ENCODE measurements around the gene SMURF2.

SMURF2 gene

GRCh38 chr17:64505340-64506200 is 156.5 kb downstream of the SMURF2 start (continued):
- TF ChIP-seq CSDC2 (CRISPR knock-in tag; IDR thresholded peaks at IDR 0.05) (peak; percentile 89), ZNF565 (CRISPR knock-in tag; conservative IDR thresholded peaks at IDR 0.05; ENCODE audit: low read depth) (0 out of 2 replicates have a peak, but pooled peaks have one; percentile 77), ARNTL (CRISPR knock-in tag; IDR thresholded peaks at IDR 0.05; ENCODE audit: borderline replicate concordance, low read depth) (no peak), CSRNP3 (CRISPR knock-in tag; IDR thresholded peaks at IDR 0.05) (peak; percentile 80)

- no peak for TF ChIP-seq BACH2 (CRISPR knock-in tag; IDR thresholded peaks at IDR 0.05; ENCODE audit: borderline replicate concordance)
- TF ChIP-seq TSHZ2 (CRISPR knock-in tag; IDR thresholded peaks at IDR 0.05) = no peak
- TF ChIP-seq ZNF8 (CRISPR knock-in tag; IDR thresholded peaks at IDR 0.05) = no peak
- TF ChIP-seq OSR1 (CRISPR knock-in tag; IDR thresholded peaks at IDR 0.05) = no peak
- TF ChIP-seq ZNF70 (CRISPR knock-in tag; IDR thresholded peaks at IDR 0.05) = no peak
- no peak for TF ChIP-seq PPARA (CRISPR knock-in tag; IDR thresholded peaks at IDR 0.05; ENCODE audit: borderline replicate concordance)
- TF ChIP-seq PATZ1 (CRISPR knock-in tag; IDR thresholded peaks at IDR 0.05; ENCODE audit: borderline replicate concordance) = no peak
- TF ChIP-seq ISL1 (CRISPR knock-in tag; IDR thresholded peaks at IDR 0.05) = no peak
- no peak for TF ChIP-seq ARNTL (CRISPR knock-in tag; IDR thresholded peaks at IDR 0.05; ENCODE audit: borderline replicate concordance, low read depth)
- no peak for TF ChIP-seq POU6F1 (CRISPR knock-in tag; IDR thresholded peaks at IDR 0.05; ENCODE audit: borderline replicate concordance, low read depth)
- TF ChIP-seq CSRNP3 (CRISPR knock-in tag; IDR thresholded peaks at IDR 0.05) = no peak
- no peak for TF ChIP-seq ZC3H10 (CRISPR knock-in tag; IDR thresholded peaks at IDR 0.05)
- no peak for TF ChIP-seq TOX (CRISPR knock-in tag; IDR thresholded peaks at IDR 0.05; ENCODE audit: borderline replicate concordance)
- no peak for TF ChIP-seq RARB (CRISPR knock-in tag; IDR thresholded peaks at IDR 0.05)
- no peak for TF ChIP-seq ZFP30 (CRISPR knock-in tag; IDR thresholded peaks at IDR 0.05)
- TF ChIP-seq ESRRG (CRISPR knock-in tag; IDR thresholded peaks at IDR 0.05) = no peak
- no peak for TF ChIP-seq ZNF565 (CRISPR knock-in tag; conservative IDR thresholded peaks at IDR 0.05; ENCODE audit: low read depth)
- TF ChIP-seq ZFP3 (CRISPR knock-in tag; IDR thresholded peaks at IDR 0.05) = no peak
- no peak for TF ChIP-seq TCF4 (CRISPR knock-in tag; IDR thresholded peaks at IDR 0.05; ENCODE audit: borderline replicate concordance)
- no peak for TF ChIP-seq GLIS3 (CRISPR knock-in tag; IDR thresholded peaks at IDR 0.05)
These were observed 157.3 kb downstream of the SMURF2 start for GRCh38 chr17:64504769-64505339.

More at GRCh38 chr17:64504769-64505339, 157.3 kb downstream of the SMURF2 start:
- no peak for ATAC-seq
